Osteoblast (primary cell): Measurements from ENCODE around the gene TUBB2B. TPM values are rescaled to one million over a fixed set of nuclear protein-coding genes. Genes with fewer than 3 reads are reported as not detected.

Experiments
- DNase-seq: peaks from one replicate; pipeline ENCODE4 v3.0.0; 2011; ENCODE audit warnings: low spot score, mixed read lengths; ENCODE audit not compliant: insufficient read length; ENCODE audit errors: missing footprints
- H2AFZ ChIP-seq: 2 replicates; pipeline ENCODE4 v1.6.0; 2011; ENCODE audit warnings: mild to moderate bottlenecking, low read length
- H3K27ac ChIP-seq: 2 replicates; pipeline ENCODE4 v1.5.1; 2011; ENCODE audit warnings: mild to moderate bottlenecking, low read depth, low read length, moderate library complexity
- H3K27me3 ChIP-seq: 2 replicates; pipeline ENCODE4 v1.6.0; 2012; ENCODE audit warnings: mild to moderate bottlenecking, control low read depth, inconsistent platforms, low read length, moderate library complexity; ENCODE audit not compliant: insufficient read depth
- H3K36me3 ChIP-seq: 2 replicates; pipeline ENCODE4 v1.5.1; 2011; ENCODE audit warnings: mild to moderate bottlenecking, low read length, control low read depth, moderate library complexity; ENCODE audit not compliant: insufficient read depth
- H3K4me1 ChIP-seq: 2 replicates; pipeline ENCODE4 v1.5.1; 2011; ENCODE audit warnings: mild to moderate bottlenecking, low read length, control low read depth, moderate library complexity; ENCODE audit not compliant: insufficient read depth
- H3K4me2 ChIP-seq: 2 replicates; pipeline ENCODE4 v1.6.0; 2011; ENCODE audit warnings: mild to moderate bottlenecking, low read length; ENCODE audit not compliant: insufficient read depth
- H3K4me3 ChIP-seq: fragments of 200-600 bp; sonication (generic); 3 replicates; pipeline ENCODE4 v1.5.1; 2012; ENCODE audit warnings: mild to moderate bottlenecking, low read length, inconsistent platforms; ENCODE audit not compliant: insufficient read depth
- H3K79me2 ChIP-seq: 2 replicates; pipeline ENCODE4 v1.6.0; 2012; ENCODE audit warnings: mild to moderate bottlenecking, low read length, control low read depth, inconsistent platforms; ENCODE audit not compliant: insufficient read depth
- H3K9me3 ChIP-seq: 2 replicates; pipeline ENCODE4 v1.5.1; 2011; ENCODE audit warnings: low read depth, low read length, control low read depth
- H4K20me1 ChIP-seq: 2 replicates; pipeline ENCODE4 v1.6.0; 2012; ENCODE audit warnings: mild to moderate bottlenecking, low read length, control low read depth; ENCODE audit not compliant: insufficient read depth
- CTCF ChIP-seq: IDR thresholded peaks from 2 replicates; pipeline ENCODE4 v1.5.1; 2011; ENCODE audit warnings: mild to moderate bottlenecking, low read depth, low read length, moderate library complexity; ENCODE audit errors: extremely low read depth
- total RNA-seq: library from RNA; depleted of rRNA; stranded (reverse); fragments of >200 nt; gene quantifications from 2 replicates; pipeline ENCODE4 v1.2.3, GENCODE V29; 2012

The TUBB2B gene
- total RNA-seq, 1 donor = 9.0 TPM

- Histone ChIP-seq H3K4me3 (no peak overlapping the region), H3K27me3 (no peaks in the 10 kb centered on the region), H3K27ac (no peak overlapping the region), H3K4me1 (no peaks in the 10 kb centered on the region), H2AFZ (no peak overlapping the region), H3K79me2 (peaks cover 4% of the 10 kb centered on the region), H3K36me3 (peaks cover 27% of the 10 kb centered on the region), H3K4me2 (no peak overlapping the region), H4K20me1 (peaks cover 4% of the 10 kb centered on the region), H3K9me3 (no peaks in the 10 kb centered on the region)
- DNase-seq = no peak
- TF ChIP-seq CTCF = no peak
Measured at GRCh38 chr6:3273707-3274521, 46.5 kb upstream of the TUBB2B start.

GRCh38 chr6:3272911-3273547, 45.6 kb upstream of the TUBB2B start:
- Histone ChIP-seq H3K27me3 (no peaks in the 10 kb centered on the region), H3K27ac (no peak overlapping the region), H3K4me1 (no peaks in the 10 kb centered on the region), H3K4me2 (no peak overlapping the region), H3K79me2 (peaks cover 4% of the 10 kb centered on the region), H3K9me3 (no peaks in the 10 kb centered on the region), H3K36me3 (peaks cover 28% of the 10 kb centered on the region), H2AFZ (no peak overlapping the region), H3K4me3 (no peak overlapping the region), H4K20me1 (peaks cover 8% of the 10 kb centered on the region)
- no peak for TF ChIP-seq CTCF
- no peak for DNase-seq

- no peak for TF ChIP-seq CTCF
- Histone ChIP-seq H3K27ac (no peak overlapping the region), H2AFZ (no peak overlapping the region), H4K20me1 (peaks cover 8% of the 10 kb centered on the region), H3K36me3 (peaks cover 37% of the 10 kb centered on the region), H3K27me3 (no peaks in the 10 kb centered on the region), H3K4me3 (no peak overlapping the region), H3K9me3 (no peaks in the 10 kb centered on the region), H3K4me2 (no peak overlapping the region), H3K79me2 (peaks cover 4% of the 10 kb centered on the region), H3K4me1 (no peaks in the 10 kb centered on the region)
- DNase-seq = no peak
Measured at GRCh38 chr6:3271756-3272155, 44.3 kb upstream of the TUBB2B start.

- Histone ChIP-seq H3K4me3 (no peak overlapping the region), H3K27me3 (no peaks in the 10 kb centered on the region), H2AFZ (no peak overlapping the region), H3K36me3 (peaks cover 37% of the 10 kb centered on the region), H3K4me2 (no peak overlapping the region), H3K9me3 (no peaks in the 10 kb centered on the region), H3K4me1 (no peaks in the 10 kb centered on the region), H3K27ac (no peak overlapping the region), H3K79me2 (peaks cover 12% of the 10 kb centered on the region), H4K20me1 (peaks cover 12% of the 10 kb centered on the region)
- DNase-seq = peak; percentile 81
- TF ChIP-seq CTCF = no peak
Measured at GRCh38 chr6:3270258-3270657, 42.8 kb upstream of the TUBB2B start.
